GM23338 (cell line): Measurements from ENCODE around the gene RYR3. TPM values are rescaled to one million over a fixed set of nuclear protein-coding genes. Genes with fewer than 3 reads are reported as not detected.

Experiments
- STAT1 ChIP-seq: IDR thresholded peaks from one replicate; pipeline ENCODE4 v1.6.1; 2016; ENCODE audit warnings: antibody characterized with exemption; ENCODE audit not compliant: unreplicated experiment
- ZNF331 ChIP-seq: fragments of 250-450 bp; sonication (Bioruptor Pico); IDR thresholded peaks from 2 replicates; pipeline ENCODE4 v1.5.0; 2020; ENCODE audit warnings: low read depth, mild to moderate bottlenecking, moderate library complexity
- polyA plus RNA-seq: library from polyadenylated mRNA; unstranded; fragments of >200 nt; fragmentation: Nextera tagmentation; extraction: Ambion mirVana; gene quantifications from 2 replicates; pipeline ENCODE4 v1.2.1, GENCODE V29; 2016
- total RNA-seq: library from RNA; depleted of rRNA; stranded (reverse); fragments of >200 nt; shearing (Covaris generic); gene quantifications from 2 replicates; pipeline ENCODE4 v1.2.3, GENCODE V29; 2014
- TF ChIP-seq, protein P1 (sequence below), 2 experiments: fragments of 200-600 bp in 1 of 2; sonication (generic) in 1 of 2; conservative IDR thresholded peaks; 2 replicates each; pipeline versions ENCODE4 v1.5.1 to v1.6.1; 2016 to 2017; ENCODE audit warnings: antibody characterized with exemption in 2 of 2, low read depth in 2 of 2, mild to moderate bottlenecking in 2 of 2, moderate library complexity in 1 of 2
- TF ChIP-seq, protein P2 (sequence below): IDR thresholded peaks from 2 replicates; pipeline ENCODE4 v1.6.1; 2016; ENCODE audit warnings: antibody characterized with exemption
- TF ChIP-seq, protein P3 (sequence below): fragments of 250-450 bp; sonication (Bioruptor Pico); IDR thresholded peaks from 2 replicates; pipeline ENCODE4 v1.5.0; 2020; ENCODE audit warnings: mild to moderate bottlenecking, moderate library complexity

Gene RYR3
- total and polyA plus RNA-seq, 2 experiments from 2014 or later, result 1.1 to 1.2 TPM

DNA sequence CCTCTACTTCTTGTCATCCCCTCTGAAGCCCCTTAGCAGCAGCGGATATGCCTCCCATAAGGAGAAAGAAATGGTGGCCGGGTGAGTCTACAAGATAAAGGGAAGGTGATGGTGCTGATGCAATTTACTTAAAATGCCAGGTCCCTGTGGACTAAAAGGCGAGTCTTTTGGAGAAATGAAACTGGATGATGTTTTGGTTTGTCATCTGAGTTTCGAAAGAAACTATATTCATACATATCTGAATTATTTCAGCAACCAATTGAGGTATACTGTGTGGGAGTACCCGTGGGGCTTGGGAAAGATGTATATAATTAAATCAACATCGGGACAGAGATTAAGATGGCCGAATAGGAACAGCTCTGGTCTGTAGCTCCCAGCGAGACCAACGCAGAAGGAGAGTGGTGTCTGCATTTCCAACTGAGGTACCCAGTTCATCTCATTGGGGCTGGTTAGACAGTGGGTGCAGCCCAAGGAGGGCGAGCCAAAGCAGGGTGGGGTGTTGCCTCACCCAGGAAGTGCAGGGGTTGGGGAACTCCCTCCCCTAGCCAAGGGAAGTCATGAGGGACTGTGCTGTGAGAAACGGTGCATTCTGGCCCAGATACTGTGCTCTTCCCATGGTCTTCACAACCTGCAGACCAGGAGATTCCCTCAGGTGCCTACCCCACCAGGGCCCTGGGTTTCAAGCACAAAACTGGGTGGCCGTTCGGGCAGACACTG lies 446.9 kb downstream of the RYR3 start (continued):
- TF ChIP-seq, protein P1, sequence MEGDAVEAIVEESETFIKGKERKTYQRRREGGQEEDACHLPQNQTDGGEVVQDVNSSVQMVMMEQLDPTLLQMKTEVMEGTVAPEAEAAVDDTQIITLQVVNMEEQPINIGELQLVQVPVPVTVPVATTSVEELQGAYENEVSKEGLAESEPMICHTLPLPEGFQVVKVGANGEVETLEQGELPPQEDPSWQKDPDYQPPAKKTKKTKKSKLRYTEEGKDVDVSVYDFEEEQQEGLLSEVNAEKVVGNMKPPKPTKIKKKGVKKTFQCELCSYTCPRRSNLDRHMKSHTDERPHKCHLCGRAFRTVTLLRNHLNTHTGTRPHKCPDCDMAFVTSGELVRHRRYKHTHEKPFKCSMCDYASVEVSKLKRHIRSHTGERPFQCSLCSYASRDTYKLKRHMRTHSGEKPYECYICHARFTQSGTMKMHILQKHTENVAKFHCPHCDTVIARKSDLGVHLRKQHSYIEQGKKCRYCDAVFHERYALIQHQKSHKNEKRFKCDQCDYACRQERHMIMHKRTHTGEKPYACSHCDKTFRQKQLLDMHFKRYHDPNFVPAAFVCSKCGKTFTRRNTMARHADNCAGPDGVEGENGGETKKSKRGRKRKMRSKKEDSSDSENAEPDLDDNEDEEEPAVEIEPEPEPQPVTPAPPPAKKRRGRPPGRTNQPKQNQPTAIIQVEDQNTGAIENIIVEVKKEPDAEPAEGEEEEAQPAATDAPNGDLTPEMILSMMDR (conservative IDR thresholded peaks at IDR 0.05; ENCODE audit: low read depth in 2 of 2), result no peak
- TF ChIP-seq, protein P2, sequence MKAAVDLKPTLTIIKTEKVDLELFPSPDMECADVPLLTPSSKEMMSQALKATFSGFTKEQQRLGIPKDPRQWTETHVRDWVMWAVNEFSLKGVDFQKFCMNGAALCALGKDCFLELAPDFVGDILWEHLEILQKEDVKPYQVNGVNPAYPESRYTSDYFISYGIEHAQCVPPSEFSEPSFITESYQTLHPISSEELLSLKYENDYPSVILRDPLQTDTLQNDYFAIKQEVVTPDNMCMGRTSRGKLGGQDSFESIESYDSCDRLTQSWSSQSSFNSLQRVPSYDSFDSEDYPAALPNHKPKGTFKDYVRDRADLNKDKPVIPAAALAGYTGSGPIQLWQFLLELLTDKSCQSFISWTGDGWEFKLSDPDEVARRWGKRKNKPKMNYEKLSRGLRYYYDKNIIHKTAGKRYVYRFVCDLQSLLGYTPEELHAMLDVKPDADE, result no peak
- no peak for TF ChIP-seq STAT1
- TF ChIP-seq, protein P3, sequence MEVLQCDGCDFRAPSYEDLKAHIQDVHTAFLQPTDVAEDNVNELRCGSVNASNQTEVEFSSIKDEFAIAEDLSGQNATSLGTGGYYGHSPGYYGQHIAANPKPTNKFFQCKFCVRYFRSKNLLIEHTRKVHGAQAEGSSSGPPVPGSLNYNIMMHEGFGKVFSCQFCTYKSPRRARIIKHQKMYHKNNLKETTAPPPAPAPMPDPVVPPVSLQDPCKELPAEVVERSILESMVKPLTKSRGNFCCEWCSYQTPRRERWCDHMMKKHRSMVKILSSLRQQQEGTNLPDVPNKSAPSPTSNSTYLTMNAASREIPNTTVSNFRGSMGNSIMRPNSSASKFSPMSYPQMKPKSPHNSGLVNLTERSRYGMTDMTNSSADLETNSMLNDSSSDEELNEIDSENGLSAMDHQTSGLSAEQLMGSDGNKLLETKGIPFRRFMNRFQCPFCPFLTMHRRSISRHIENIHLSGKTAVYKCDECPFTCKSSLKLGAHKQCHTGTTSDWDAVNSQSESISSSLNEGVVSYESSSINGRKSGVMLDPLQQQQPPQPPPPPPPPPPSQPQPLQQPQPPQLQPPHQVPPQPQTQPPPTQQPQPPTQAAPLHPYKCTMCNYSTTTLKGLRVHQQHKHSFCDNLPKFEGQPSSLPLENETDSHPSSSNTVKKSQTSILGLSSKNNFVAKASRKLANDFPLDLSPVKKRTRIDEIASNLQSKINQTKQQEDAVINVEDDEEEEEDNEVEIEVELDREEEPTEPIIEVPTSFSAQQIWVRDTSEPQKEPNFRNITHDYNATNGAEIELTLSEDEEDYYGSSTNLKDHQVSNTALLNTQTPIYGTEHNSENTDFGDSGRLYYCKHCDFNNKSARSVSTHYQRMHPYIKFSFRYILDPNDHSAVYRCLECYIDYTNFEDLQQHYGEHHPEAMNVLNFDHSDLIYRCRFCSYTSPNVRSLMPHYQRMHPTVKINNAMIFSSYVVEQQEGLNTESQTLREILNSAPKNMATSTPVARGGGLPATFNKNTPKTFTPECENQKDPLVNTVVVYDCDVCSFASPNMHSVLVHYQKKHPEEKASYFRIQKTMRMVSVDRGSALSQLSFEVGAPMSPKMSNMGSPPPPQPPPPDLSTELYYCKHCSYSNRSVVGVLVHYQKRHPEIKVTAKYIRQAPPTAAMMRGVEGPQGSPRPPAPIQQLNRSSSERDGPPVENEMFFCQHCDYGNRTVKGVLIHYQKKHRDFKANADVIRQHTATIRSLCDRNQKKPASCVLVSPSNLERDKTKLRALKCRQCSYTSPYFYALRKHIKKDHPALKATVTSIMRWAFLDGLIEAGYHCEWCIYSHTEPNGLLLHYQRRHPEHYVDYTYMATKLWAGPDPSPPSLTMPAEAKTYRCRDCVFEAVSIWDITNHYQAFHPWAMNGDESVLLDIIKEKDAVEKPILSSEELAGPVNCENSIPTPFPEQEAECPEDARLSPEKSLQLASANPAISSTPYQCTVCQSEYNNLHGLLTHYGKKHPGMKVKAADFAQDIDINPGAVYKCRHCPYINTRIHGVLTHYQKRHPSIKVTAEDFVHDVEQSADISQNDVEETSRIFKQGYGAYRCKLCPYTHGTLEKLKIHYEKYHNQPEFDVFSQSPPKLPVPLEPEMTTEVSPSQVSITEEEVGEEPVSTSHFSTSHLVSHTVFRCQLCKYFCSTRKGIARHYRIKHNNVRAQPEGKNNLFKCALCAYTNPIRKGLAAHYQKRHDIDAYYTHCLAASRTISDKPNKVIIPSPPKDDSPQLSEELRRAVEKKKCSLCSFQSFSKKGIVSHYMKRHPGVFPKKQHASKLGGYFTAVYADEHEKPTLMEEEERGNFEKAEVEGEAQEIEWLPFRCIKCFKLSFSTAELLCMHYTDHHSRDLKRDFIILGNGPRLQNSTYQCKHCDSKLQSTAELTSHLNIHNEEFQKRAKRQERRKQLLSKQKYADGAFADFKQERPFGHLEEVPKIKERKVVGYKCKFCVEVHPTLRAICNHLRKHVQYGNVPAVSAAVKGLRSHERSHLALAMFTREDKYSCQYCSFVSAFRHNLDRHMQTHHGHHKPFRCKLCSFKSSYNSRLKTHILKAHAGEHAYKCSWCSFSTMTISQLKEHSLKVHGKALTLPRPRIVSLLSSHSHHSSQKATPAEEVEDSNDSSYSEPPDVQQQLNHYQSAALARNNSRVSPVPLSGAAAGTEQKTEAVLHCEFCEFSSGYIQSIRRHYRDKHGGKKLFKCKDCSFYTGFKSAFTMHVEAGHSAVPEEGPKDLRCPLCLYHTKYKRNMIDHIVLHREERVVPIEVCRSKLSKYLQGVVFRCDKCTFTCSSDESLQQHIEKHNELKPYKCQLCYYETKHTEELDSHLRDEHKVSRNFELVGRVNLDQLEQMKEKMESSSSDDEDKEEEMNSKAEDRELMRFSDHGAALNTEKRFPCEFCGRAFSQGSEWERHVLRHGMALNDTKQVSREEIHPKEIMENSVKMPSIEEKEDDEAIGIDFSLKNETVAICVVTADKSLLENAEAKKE (CRISPR knock-in tag), result no peak
- TF ChIP-seq ZNF331 (CRISPR knock-in tag), result no peak
